ENCODE measurements around the gene STK32A. TPM values are rescaled to one million over a fixed set of nuclear protein-coding genes. Genes with fewer than 3 reads are reported as not detected.

Gene STK32A
- total RNA-seq, 1 experiment from 2014 or later = 1.3 TPM

DNA sequence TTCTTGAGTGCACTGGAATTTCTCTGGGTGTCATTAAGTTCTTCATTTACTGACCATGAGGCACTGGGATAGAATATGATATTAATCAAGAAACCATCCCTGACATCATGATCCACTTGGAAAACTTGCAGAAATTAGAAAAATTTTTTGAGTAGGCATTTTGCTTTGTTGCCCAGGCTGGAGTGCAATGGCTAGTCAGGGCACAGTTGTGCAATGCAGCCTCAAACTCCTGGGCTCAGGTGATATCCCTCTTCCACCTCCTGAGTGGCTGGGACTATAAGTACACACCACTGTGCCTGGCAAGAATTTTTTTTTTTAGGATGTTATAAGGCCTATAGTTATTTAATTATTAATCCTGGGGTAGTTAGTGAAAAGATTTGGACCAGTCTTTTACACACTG lies 106.5 kb downstream of the STK32A start:
- Histone ChIP-seq H4K5ac (ENCODE audit: insufficient read length, low read depth, low read length) (no peak overlapping the region), H3K4me1 (ENCODE audit: insufficient read depth, low read length) (peaks cover 7% of the 10 kb centered on the region; the same call in 1 of the 2 replicates), H2BK15ac (ENCODE audit: low read depth, low read length) (no peak overlapping the region), H4K20me1 (ENCODE audit: control insufficient read depth, insufficient read depth, insufficient read length) (no peaks in the 10 kb centered on the region), H2AK5ac (ENCODE audit: insufficient read length, low read length) (no peak overlapping the region), H3K14ac (ENCODE audit: insufficient read depth, low read length) (no peak overlapping the region), H3K27me3 (ENCODE audit: insufficient read depth, low read length) (no peaks in the 10 kb centered on the region), H3K23me2 (ENCODE audit: insufficient read length, low read depth, low read length, poor library complexity, severe bottlenecking) (no peaks in the 10 kb centered on the region), H3K9me3 (ENCODE audit: control insufficient read depth, low read depth, low read length) (no peaks in the 10 kb centered on the region), H3T11ph (ENCODE audit: low read length) (no peak overlapping the region), H2BK12ac (ENCODE audit: insufficient read length, low read depth, low read length) (no peak overlapping the region), H2BK20ac (ENCODE audit: low read depth, low read length, poor library complexity, severe bottlenecking) (no peak overlapping the region), H4K8ac (replicated peaks; ENCODE audit: insufficient read length, low read depth, low read length) (no peak overlapping the region), H3K9ac (ENCODE audit: extremely low read depth, insufficient read length, low read length) (no peak overlapping the region), H4K91ac (ENCODE audit: insufficient read length, low read depth, low read length) (no peak overlapping the region), H2BK5ac (ENCODE audit: insufficient read length, low read length) (no peak overlapping the region), H3K79me2 (ENCODE audit: insufficient read depth, low read length) (no peaks in the 10 kb centered on the region), H3K79me1 (ENCODE audit: insufficient read depth, low read depth, low read length, poor library complexity, severe bottlenecking) (no peaks in the 10 kb centered on the region), H3K27ac (ENCODE audit: insufficient read length, low read depth, low read length) (no peak overlapping the region), H2BK120ac (ENCODE audit: low read depth, low read length, poor library complexity, severe bottlenecking) (no peak overlapping the region), H3K4me2 (ENCODE audit: insufficient read depth, insufficient read length, low read length) (no peak overlapping the region), H3K23ac (ENCODE audit: insufficient read length, low read depth, low read length) (no peak overlapping the region), H3K4ac (ENCODE audit: low read depth, low read length) (no peak overlapping the region), H3K56ac (ENCODE audit: insufficient read length, low read depth, low read length) (no peak overlapping the region), H3K18ac (ENCODE audit: insufficient read length, low read depth, low read length) (no peak overlapping the region), H2AFZ (ENCODE audit: low read length) (no peak overlapping the region)
- Mint-ChIP-seq H3K27ac (no peak overlapping the region), H3K4me1 (peaks cover 15 to 18% of the 10 kb centered on the region in 2 experiments), H3K9me3 (peaks cover 10 to 15% of the 10 kb centered on the region in 2 experiments; a peak in 4 of 5 replicates), H3K27me3 (ENCODE audit: low read depth) (no peaks in the 10 kb centered on the region; the same call in 1 of the 2 replicates), H3K36me3 (ENCODE audit: insufficient read depth in 1 of 3, low read depth in 3 of 3) (peaks cover 7 to 19% (median 12%) of the 10 kb centered on the region in 3 experiments; a peak in 6 of 7 replicates), H3K4me3 (no peak overlapping the region)
- TF ChIP-seq, protein P1, sequence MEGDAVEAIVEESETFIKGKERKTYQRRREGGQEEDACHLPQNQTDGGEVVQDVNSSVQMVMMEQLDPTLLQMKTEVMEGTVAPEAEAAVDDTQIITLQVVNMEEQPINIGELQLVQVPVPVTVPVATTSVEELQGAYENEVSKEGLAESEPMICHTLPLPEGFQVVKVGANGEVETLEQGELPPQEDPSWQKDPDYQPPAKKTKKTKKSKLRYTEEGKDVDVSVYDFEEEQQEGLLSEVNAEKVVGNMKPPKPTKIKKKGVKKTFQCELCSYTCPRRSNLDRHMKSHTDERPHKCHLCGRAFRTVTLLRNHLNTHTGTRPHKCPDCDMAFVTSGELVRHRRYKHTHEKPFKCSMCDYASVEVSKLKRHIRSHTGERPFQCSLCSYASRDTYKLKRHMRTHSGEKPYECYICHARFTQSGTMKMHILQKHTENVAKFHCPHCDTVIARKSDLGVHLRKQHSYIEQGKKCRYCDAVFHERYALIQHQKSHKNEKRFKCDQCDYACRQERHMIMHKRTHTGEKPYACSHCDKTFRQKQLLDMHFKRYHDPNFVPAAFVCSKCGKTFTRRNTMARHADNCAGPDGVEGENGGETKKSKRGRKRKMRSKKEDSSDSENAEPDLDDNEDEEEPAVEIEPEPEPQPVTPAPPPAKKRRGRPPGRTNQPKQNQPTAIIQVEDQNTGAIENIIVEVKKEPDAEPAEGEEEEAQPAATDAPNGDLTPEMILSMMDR (conservative IDR thresholded peaks at IDR 0.05) = no peak
- no peak for DNase-seq

Measured in H9 (cell line).